Heart right ventricle (tissue), 16 donors: ENCODE measurements around the gene WDR73. TPM values are rescaled to one million over a fixed set of nuclear protein-coding genes. Genes with fewer than 3 reads are reported as not detected.
"Not testable (repeated sequence)": the region's sequence is repeated elsewhere in the genome, so short reads cannot be mapped to it uniquely, and the experiment has no call there.

Experiments used
- ATAC-seq, 8 donors: fragments of 200-7000 bp; cut with Tn5 transposase; one replicate each; pipeline ENCODE4 v1.9.1; 2020; ENCODE audit warnings: mild to moderate bottlenecking in 8 of 8, moderate library complexity in 8 of 8, moderate number of reproducible peaks in 1 of 8
- DNase-seq, 2 donors: peaks; one replicate each; pipeline ENCODE4 v3.0.0-alpha.2; 2020
- H3K27ac ChIP-seq, 10 donors: fragments of 200-600 bp; sonication (generic) in 2 of 10; one replicate each; pipeline versions ENCODE4 v1.5.0 to v1.8.0; 2020 to 2022; ENCODE audit warnings: mild to moderate bottlenecking in 3 of 10
- H3K27me3 ChIP-seq, 7 donors: fragments of 200-600 bp; one replicate each; pipeline ENCODE4 v1.8.0; 2021 to 2022; ENCODE audit warnings: mild to moderate bottlenecking in 2 of 7
- H3K36me3 ChIP-seq, 9 donors: fragments of 200-600 bp; sonication (generic) in 1 of 9; one replicate each; pipeline versions ENCODE4 v1.5.0 to v1.8.0; 2020 to 2022; ENCODE audit warnings: mild to moderate bottlenecking in 2 of 9
- H3K4me1 ChIP-seq, 9 donors: fragments of 200-600 bp; sonication (generic) in 1 of 9; one replicate each; pipeline versions ENCODE4 v1.5.0 to v1.8.0; 2020 to 2022; ENCODE audit warnings: mild to moderate bottlenecking in 4 of 9
- H3K4me3 ChIP-seq, 10 donors: fragments of 200-600 bp; sonication (generic) in 2 of 10; one replicate each; pipeline versions ENCODE4 v1.5.0 to v1.8.0; 2020 to 2022; ENCODE audit warnings: mild to moderate bottlenecking in 7 of 10, moderate library complexity in 2 of 10
- H3K9me3 ChIP-seq, 11 donors: fragments of 200-600 bp in 10 of 11; sonication (generic) in 2 of 11; one replicate each; pipeline versions ENCODE4 v1.5.0 to v1.8.0; 2013 to 2022; ENCODE audit warnings: mild to moderate bottlenecking in 2 of 11, control low read depth in 1 of 11, moderate library complexity in 1 of 11
- CTCF ChIP-seq, 9 donors: fragments of 200-600 bp; sonication (generic) in 2 of 9; IDR thresholded peaks; one replicate each; pipeline versions ENCODE4 v1.5.0 to v1.8.0; 2021 to 2022; ENCODE audit warnings: antibody characterized with exemption in 9 of 9, mild to moderate bottlenecking in 5 of 9, moderate library complexity in 1 of 9
- WGBS, 2 donors: extraction: QIAGEN DNeasy Blood & Tissue Kit; methylation state at CpG; one replicate each; pipeline ENCODE4 v1.1.7; 2013; ENCODE audit warnings: inconsistent platforms in 1 of 2; 5-methylcytosine and 5-hydroxymethylcytosine counted together
- intact Hi-C, 10 donors: fragments of 100-400 bp; cut with DNase I; formaldehyde crosslinking; loops; one replicate each; pipeline versions ENCODE4 v1.11.1 to v1.14.2; 2022
- polyA plus RNA-seq, 2 donors: library from polyadenylated mRNA; stranded (reverse); fragments of 200-250 nt; gene quantifications; one replicate each; pipeline ENCODE4 v1.2.3, GENCODE V29; 2013
- total RNA-seq, 10 donors: library from RNA; stranded (reverse); fragmentation: NEBNext Ultra II Directional in 3 of 10; extraction: Animal tissue kit (Norgen Biotek cat#: 25700) in 3 of 10; gene quantifications; one replicate each; pipeline versions ENCODE4 v1.2.1 to v1.2.4, GENCODE V29; 2021 to 2023
- donor health status: Arrhythmogenic right ventricular cardiomyopathy.
- donor health status: ischemic (EF 13 %, LVEDD 7.1; RV severe dilation, severe dysfunction).
- donor health status: healthy with polysubstance abuse.
- donor health status: DM: no; HTN: yes; CAD: no.
- donor health status: DM: no; HTN: no; CAD: no.
- donor health status: ischemic (EF 25% LVEDD 6.9; RV normal size, moderate dysfunction).
- donor health status: ischemic (EF 25% LVEDD 5.7; RV mildly dilated, moderate dysfunction).
- donor health status: healthy.
- donor health status: DM: yes; HTN: yes; CAD: no.
- donor health status: Ischemic cardiomyopathy.
- donor health status: ischemic (EF 35%, LVEDD 5.7; RV mildly dilated, moderate dysfunction).
- donor health status: nonischemic (EF 11% LVEDD 7.7; RV severe dilation, severe dysfunction).
- donor health status: DM: yes; HTN: yes; CAD: no.
- donor health status: PGD.
- donor health status: ischemic (EF 29% LVEDD 5.4; RV normal size, mild dysfunction).
- donor health status: nonischemic (EF 23%, LVEDD 6.1; RV moderate dilation, normal function).

WDR73 gene
- total and polyA plus RNA-seq, 12 donors: 10.4 to 18.4 (median 14.7) TPM

DNA sequence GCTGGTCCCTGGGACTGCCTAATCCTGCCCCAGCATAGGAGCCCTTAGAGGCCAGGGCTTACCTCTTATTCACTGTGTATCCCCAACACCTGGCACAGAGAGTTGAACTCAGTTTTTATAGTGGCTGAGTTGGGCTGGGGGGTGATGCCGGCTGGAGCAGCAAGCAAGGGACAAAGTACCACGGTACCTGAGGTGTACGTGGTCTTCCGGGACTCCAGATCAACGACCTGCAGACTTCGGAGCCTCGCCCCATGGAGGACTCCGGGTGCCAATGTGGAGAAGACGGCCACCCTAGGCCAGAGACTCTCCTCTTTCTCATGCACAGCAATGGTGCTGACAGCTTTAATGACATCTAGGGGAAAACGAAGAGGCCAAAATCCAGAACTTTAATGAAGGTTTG, 8.1 kb downstream of the WDR73 start:
- intact Hi-C loops: no loop called here

DNA sequence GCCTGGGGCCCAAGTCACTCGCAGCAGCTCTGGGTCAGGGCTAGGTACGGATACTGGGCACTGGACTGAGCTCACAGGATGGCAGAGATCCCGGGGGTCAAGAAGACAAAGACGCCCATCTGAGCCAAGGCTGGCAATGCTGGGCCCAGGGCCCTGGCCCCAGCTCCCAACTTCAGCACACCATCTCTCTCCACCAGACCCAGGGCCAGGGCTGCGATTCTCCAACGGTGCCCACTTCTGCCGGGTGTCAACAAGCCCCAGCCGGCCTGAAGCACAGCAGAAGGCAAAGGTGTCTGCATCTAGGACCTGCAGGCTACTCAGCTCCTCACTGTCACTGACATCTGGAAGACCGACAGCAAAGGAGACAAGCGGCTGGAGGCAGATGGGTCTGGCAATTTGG, 8.6 kb downstream of the WDR73 start:
- no peak for TF ChIP-seq CTCF (IDR thresholded peaks at IDR 0.05)
- ATAC-seq (peak in 4 of 8 donors; percentile 13 to 31 (median 20)), DNase-seq (no peak)
- Histone ChIP-seq H3K36me3 (peaks cover 0 to 100% (median 81%) of the 10 kb centered on the region in 9 donors), H3K4me1 (peaks cover 0 to 25% (median 14%) of the 10 kb centered on the region in 9 donors), H3K27me3 (no peaks in the 10 kb centered on the region), H3K9me3 (no peaks in the 10 kb centered on the region), H3K27ac (no peak overlapping the region), H3K4me3 (no peak overlapping the region)
- 89 to 94% methylated on average over 10 of the region's 10 CpGs for WGBS, 2 donors
- intact Hi-C loops: no loop called here

More for the DNA sequence above, 8.1 kb downstream of the WDR73 start:
- no peak overlapping the region for H3K27ac ChIP-seq
- DNase-seq (no peak), ATAC-seq (peak in 1 of 8 donors; percentile 15)
- H3K4me1 ChIP-seq: peaks cover 0 to 28% (median 16%) of the 10 kb centered on the region in 9 donors
- H3K27me3 ChIP-seq: no peaks in the 10 kb centered on the region
- H3K9me3 ChIP-seq: no peaks in the 10 kb centered on the region
- H3K4me3 ChIP-seq: no peak overlapping the region
- WGBS, 2 donors: 88 to 92% methylated on average over 10 of the region's 10 CpGs
- peaks cover 0 to 100% (median 81%) of the 10 kb centered on the region in 9 donors for H3K36me3 ChIP-seq
- TF ChIP-seq CTCF (IDR thresholded peaks at IDR 0.05): no peak

GRCh38 chr15:84643838-84644237, 10.2 kb downstream of the WDR73 start:
- Histone ChIP-seq H3K27ac (no peak overlapping the region), H3K27me3 (no peaks in the 10 kb centered on the region), H3K36me3 (peaks cover 0 to 100% (median 92%) of the 10 kb centered on the region in 9 donors), H3K9me3 (no peaks in the 10 kb centered on the region), H3K4me3 (no peak overlapping the region), H3K4me1 (peaks cover 0 to 9% (median 7%) of the 10 kb centered on the region in 9 donors)
- WGBS, 2 donors: 91 to 93% methylated on average over 6 of the region's 6 CpGs
- no peak for DNase-seq
- no peak for ATAC-seq
- no peak for TF ChIP-seq CTCF (IDR thresholded peaks at IDR 0.05)
- intact Hi-C loops: loop anchor here in 1 of 10 donors (5.0 kb wide), 1 partner anchor 37 kb away; no protein-coding TSS in a partner anchor

DNA sequence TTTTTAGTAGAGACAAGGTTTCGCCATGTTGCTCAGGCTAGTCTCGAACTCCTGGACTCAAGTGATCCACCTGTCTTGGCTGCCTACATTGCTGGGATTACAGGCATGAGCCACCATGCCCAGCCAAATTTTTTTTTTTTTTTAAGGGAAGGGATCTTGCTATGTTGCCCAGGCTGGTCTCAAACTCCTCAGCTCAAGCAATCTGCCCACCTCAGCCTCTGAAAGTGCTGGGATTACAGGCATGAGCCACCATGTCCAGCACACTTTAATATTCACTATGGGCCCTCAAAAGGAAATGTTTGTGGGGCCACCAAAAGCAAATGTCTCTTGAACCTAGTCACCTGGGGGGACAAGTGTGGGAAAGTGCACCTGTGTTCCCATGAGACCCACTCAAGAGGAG, 11.4 kb downstream of the WDR73 start:
- 74 to 95% methylated on average over 2 of the region's 2 CpGs for WGBS, 2 donors
- ATAC-seq, H3K27me3 ChIP-seq, H3K27ac ChIP-seq, H3K4me1 ChIP-seq, H3K4me3 ChIP-seq, H3K9me3 ChIP-seq, DNase-seq: not testable (repeated sequence)
- H3K36me3 ChIP-seq: peaks cover 0 to 100% (median 81%) of the 10 kb centered on the region in 9 donors
- intact Hi-C loops: loop anchor here in 1 of 10 donors (5.0 kb wide), 1 partner anchor 35 kb away; no protein-coding TSS in a partner anchor

DNA sequence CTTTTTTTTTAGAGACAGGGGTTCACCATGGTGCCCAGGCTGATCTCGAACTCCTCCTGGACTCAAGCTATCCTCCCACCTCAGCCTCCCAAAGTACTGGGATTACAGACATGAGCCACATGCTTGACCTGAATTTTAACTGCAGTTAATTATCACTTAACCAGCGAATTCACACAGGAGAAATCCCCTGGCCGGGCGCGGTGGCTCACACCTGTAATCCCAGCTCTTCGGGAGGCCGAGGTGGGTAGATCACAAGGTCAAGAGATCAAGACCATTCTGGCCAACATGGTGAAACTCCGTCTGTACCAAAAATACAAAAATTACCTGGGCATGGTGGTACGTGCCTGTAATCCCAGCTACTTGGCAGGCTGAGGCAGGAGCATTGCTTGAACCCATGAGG, 12.2 kb downstream of the WDR73 start:
- DNase-seq: not testable (repeated sequence)
- peaks cover 0 to 99% (median 73%) of the 10 kb centered on the region in 9 donors for H3K36me3 ChIP-seq
- WGBS, 2 donors: 94 to 98% methylated on average over 9 of the region's 9 CpGs

More for the DNA sequence above, 12.2 kb downstream of the WDR73 start:
- H3K4me3 ChIP-seq, H3K27me3 ChIP-seq, H3K27ac ChIP-seq, H3K9me3 ChIP-seq, ATAC-seq: not testable (repeated sequence)
- intact Hi-C loops: loop anchor here in 1 of 10 donors (5.0 kb wide), 1 partner anchor 35 kb away; no protein-coding TSS in a partner anchor
- peaks cover 0 to 10% (median 0%) of the 10 kb centered on the region in 9 donors for H3K4me1 ChIP-seq
